Activated CD4-positive, alpha-beta T cell treated with anti-CD3 and anti-CD28 coated beads, Interleukin-2, Interleukin-6, amounts not matched to agents 100 ng/mL and 50 ng/mL, durations not matched to agents 16 hours and 8 hours (primary cell): Measurements from ENCODE around the gene GNGT2.

Source experiments
- DNase-seq: peaks from one replicate; pipeline ENCODE4 v3.0.0-alpha.2; 2020

The GNGT2 gene

DNA sequence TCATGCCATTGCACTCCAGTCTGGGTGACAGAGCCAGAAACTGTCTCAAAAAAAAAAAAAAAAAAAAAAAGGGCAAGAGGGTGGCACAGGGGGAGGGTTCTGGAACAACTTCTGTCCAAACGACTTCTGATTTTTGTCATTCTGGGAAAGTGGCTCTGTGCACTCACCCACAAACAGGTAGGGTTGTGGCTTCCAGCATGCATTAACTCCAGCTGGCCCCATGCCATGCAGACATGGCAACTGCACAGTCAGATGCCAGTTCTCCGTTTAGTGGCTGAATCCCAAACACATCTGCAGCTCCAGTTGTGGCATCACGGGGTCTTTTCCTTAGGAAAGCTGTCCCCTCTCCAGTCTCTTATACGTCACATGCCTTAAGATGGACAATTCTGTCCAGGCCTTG lies 47.5 kb downstream of the GNGT2 start:
- DNase-seq: no peak

GRCh38 chr17:49157784-49158183 lies 52.6 kb downstream of the GNGT2 start:
- DNase-seq: no peak

DNA sequence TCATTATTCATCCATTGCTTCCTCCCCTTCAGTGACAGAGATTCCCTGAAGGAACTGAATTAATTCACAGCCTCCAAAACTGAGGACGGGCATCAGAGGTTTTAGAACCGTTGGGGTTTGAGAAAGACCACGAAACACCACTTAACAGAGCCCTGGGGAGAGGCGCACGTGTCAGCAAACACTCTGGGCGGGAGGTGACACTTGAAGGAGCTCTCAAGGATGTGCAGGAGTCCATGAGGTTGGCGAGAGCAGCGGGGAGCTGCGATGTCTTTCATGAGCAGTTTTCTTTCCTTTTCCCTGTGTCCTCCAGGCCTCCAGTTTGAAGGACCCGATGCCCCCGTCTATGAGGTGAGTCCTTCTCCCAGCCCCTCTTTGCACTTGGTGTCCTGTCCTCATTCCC lies 54.1 kb downstream of the GNGT2 start:
- no peak for DNase-seq
